D721Med (cell line): Measurements from ENCODE around the gene KIF14.

Source experiments
- DNase-seq: peaks from one replicate; pipeline ENCODE4 v3.0.0; 2011; ENCODE audit warnings: low spot score; ENCODE audit not compliant: insufficient read length
- FAIRE-seq: peaks from 2 replicates; lab custom pipeline; 2011; peaks lifted over from hg19 to GRCh38; lab: Jason Lieb, UNC
- CTCF ChIP-seq: IDR thresholded peaks from 2 replicates; pipeline ENCODE4 v1.5.1; 2012; ENCODE audit warnings: mild to moderate bottlenecking, control low read depth; ENCODE audit not compliant: insufficient read depth; ENCODE audit errors: missing control alignments

Gene KIF14

GRCh38 chr1:200620273-200621131, at the start of gene KIF14:
TSS of gene KIF14 (minus strand) at chr1:200620751. CDS start at chr1:200618723, 2,028 bp downstream.
- DNase-seq (peak; percentile 92), FAIRE-seq (peak; percentile 35)
- TF ChIP-seq CTCF: no peak

- TF ChIP-seq CTCF: no peak
- DNase-seq: peak; percentile 86
- no peak for FAIRE-seq
Measured at GRCh38 chr1:200669314-200670241, 49.0 kb upstream of the KIF14 start, which contains the start of gene DDX59. TSS of gene DDX59 (minus strand) at chr1:200669907. CDS start at chr1:200666740, 3,167 bp downstream.

DNA sequence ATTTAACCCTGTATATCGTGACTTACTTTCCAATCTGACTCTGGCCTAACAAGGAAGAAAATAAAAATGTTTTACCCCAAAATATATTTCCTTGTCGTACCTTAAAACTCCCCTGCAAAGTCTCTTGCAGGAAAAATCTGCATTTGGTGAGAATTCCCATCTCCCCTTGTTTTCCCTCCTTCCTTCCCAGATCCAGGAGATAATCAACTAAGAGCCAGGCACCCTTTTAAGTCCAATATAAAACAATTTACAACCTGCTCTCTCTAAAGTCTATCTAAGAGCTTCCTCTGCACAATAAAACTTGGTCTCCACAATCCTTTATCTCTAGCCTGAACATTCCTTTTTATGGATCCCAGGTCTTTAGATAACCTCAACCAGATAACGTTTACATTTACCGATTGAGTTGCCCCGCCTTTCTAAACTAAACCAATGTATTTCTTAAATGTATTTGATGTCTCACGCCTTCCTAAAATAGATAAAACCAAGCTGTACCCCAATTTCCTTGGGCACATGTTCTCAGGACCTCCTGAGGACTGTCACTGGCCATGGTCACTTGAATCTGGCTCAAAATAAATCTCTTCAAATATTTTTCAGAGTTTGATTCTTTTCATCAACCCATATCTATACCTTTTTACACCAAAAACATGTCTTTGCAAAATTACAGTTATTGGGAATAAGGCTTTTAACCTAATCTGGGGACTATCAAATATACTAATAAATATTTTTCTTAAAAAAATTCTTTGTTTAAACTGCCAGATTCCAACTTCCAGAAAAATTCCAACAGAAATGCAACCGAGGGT, 48.2 kb upstream of the KIF14 start:
- no peak for FAIRE-seq
- TF ChIP-seq CTCF: no peak
- DNase-seq: no peak

GRCh38 chr1:200666309-200666708, 45.8 kb upstream of the KIF14 start:
- no peak for DNase-seq
- no peak for FAIRE-seq
- no peak for TF ChIP-seq CTCF

GRCh38 chr1:200665861-200666260, 45.3 kb upstream of the KIF14 start:
- DNase-seq (no peak), FAIRE-seq (no peak)
- TF ChIP-seq CTCF: no peak

- no peak for DNase-seq
- FAIRE-seq: no peak
- TF ChIP-seq CTCF: no peak
Measured at GRCh38 chr1:200660719-200661118, 40.2 kb upstream of the KIF14 start.
